HG02642 (cell line): Measurements from ENCODE around the gene C11orf54.

ENCODE experiments used
- ATAC-seq: cut with Tn5 transposase; IDR thresholded peaks from one replicate; pipeline ENCODE4 v1.9.1; 2021; ENCODE audit warnings: mild to moderate bottlenecking; ENCODE audit not compliant: unreplicated experiment, poor library complexity

C11orf54 gene

DNA sequence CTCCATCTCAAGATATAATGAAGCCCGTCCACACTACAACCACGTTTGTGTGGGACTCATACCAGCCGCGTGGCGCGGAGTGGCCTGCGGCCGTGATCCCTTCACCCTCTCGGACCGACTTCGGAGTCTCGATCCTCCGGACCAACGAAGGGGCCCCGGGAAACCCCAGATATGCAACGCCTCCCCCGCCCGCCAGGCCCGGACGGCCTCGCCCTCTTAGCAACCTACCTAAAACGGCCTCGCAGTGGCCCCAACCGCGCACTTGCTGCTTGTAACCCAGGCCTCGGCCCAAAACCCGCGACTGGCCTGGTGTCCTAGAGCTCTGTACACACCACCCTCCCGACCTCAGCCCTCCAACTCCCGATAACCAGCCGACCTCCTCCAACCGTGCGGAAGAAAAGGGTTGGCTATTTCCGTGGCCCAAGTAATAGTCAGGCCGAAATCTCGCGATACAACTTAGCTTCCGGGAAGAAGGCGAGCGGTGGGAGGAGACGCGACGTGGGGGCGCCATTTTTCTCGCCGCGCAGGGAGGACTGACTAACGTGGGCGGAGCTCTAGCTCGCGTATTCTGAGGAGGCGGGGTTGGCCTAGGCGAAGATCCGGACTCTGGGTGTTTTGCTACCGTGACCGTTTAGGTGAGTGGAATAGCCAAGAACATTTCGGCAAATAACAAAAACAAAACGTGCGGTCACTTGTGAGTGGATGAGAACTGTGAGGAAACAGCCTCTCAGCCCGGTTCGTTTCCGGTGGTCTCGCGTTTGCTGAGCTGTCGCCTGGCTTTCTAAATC lies at the start of gene C11orf54, which contains the start of gene TAF1D:
Gene C11orf54, plus strand, starts transcription at position 579 of the 788 bp plus-strand sequence. CDS start 5,722 bp downstream, outside the sequence.
Gene TAF1D, minus strand, starts transcription at position 402 of the 788 bp plus-strand sequence. CDS start 2,191 bp downstream, outside the sequence.
- ATAC-seq, result peak; percentile 89

DNA sequence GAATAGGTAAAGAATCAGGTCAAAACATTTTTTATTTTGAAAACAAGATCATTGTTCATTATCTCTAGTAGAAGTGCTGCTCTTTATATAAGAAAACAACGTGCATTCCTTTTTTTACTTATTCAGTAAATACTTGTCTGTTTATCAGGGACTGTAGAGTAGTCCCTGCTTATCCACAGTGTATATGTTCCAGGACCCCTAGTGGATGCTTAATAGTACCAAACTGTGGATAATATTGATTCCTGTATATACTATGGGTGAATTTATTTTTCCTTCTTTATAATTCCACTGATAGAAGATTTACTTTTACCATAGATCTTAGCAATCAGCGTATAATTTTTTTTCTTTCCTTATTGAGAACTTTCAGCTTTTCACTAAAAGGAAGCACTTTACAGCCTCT lies 47.4 kb upstream of the C11orf54 start:
- ATAC-seq, result no peak

DNA sequence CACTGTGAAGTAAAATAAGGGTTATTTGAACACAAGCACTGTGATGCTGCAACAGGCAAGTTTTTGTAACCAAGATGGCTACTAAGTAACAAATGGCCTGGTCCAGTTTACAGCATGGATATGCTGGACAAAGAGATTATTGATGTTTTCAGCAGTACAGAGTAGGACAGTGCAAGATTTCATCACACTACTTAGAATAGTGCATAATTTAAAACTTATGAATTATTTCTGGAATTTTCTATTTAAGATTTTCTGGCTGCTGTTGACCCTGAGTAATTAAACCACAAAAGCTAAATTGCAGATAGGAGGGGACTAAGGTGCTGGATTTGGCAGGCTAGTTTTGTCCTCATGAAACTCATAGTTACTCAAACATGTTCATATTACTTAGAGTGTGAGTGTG lies 46.9 kb upstream of the C11orf54 start:
- ATAC-seq, result no peak

- no peak for ATAC-seq
Measured at GRCh38 chr11:93697611-93698010, 43.9 kb upstream of the C11orf54 start.

- no peak for ATAC-seq
Measured at GRCh38 chr11:93700830-93701229, 40.6 kb upstream of the C11orf54 start.

GRCh38 chr11:93704237-93704636 lies 37.2 kb upstream of the C11orf54 start:
- no peak for ATAC-seq

DNA sequence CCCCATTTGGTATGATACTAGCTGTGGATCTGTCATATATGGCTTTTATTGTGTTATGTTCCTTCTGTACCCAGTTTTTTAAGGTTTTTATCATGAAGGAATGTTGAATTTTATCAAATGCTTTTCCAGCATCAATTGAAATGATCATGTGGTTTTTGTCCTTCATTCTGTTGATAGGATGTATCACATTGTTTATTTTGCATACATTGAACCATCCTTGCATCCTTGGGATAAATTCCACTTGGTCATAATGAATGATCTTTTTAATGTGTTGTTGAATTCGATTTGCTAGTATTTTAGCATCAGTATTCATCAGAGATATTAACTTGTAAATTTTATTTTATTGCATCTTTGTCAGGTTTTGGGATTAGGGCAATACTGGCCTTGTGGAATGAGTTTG lies 31.2 kb upstream of the C11orf54 start:
- ATAC-seq, result no peak

GRCh38 chr11:93712678-93713077 lies 28.8 kb upstream of the C11orf54 start:
- ATAC-seq, result no peak

- ATAC-seq, result no peak
Measured at GRCh38 chr11:93715797-93716396, 25.6 kb upstream of the C11orf54 start.

DNA sequence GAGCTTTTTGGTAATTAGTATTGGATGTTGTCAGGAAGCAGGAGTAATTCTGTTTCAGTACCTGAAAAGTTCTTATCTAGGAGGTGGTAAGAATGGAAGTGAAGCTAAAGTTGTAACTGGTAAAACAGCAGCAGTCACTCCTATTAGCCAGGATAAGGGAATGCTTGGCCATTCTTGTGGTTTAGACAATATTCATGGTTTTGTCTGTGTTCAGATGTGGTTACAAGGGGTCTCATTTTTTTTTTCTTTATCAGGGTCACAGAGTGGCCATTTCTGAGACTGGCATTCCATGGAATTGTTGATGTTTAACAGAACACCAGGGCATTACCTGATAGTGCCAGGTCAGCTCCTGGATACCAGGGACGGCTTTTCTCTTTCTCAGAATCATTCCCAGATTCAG lies 24.0 kb upstream of the C11orf54 start:
- ATAC-seq, result no peak

DNA sequence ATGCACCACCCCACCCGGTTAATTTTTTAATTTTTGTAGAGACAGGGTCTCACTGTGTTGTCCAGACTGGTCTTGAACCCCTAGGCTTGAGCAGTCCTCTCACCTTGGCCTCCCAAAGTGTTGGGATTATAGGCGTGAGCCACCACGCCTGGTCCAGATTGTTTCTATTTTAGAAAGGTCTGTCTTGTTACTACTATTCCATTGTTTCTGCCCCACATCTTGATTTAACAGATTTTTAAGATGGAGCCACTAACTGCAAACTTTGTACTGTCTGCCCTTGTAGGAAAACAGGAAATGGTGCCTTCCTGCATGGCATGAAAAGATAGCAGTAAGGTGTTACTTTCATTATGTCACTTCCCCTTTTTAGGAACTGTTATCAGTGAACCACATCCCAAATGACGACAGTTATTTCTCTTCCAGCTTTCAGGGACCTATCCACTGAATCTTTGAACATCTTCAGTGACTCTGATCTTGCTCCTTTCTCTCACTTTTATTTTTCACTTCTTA lies 23.4 kb upstream of the C11orf54 start:
- ATAC-seq, result peak; percentile 77

GRCh38 chr11:93719310-93719709 lies 22.2 kb upstream of the C11orf54 start:
- ATAC-seq, result no peak

DNA sequence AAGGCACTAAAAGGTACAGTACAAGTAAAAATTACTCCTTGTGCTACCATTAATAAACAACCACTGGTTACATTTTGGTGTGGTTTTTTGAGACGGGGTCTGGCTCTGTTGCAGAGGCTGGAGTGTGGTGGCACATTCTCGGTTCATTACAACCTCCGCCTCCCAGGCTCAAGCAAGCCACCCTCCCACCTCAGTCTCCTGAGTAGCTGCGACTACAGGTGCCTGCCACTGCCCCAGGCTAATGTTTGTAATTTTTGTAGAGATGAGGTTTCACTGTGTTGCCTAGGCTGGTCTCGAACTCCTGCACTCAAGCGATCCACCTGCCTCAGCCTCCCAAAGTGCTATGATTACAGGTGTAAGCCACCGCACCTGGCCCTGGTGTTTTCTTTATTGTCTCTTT lies 20.9 kb upstream of the C11orf54 start:
- no peak for ATAC-seq

GRCh38 chr11:93724089-93724488 lies 17.4 kb upstream of the C11orf54 start:
- ATAC-seq, result no peak

DNA sequence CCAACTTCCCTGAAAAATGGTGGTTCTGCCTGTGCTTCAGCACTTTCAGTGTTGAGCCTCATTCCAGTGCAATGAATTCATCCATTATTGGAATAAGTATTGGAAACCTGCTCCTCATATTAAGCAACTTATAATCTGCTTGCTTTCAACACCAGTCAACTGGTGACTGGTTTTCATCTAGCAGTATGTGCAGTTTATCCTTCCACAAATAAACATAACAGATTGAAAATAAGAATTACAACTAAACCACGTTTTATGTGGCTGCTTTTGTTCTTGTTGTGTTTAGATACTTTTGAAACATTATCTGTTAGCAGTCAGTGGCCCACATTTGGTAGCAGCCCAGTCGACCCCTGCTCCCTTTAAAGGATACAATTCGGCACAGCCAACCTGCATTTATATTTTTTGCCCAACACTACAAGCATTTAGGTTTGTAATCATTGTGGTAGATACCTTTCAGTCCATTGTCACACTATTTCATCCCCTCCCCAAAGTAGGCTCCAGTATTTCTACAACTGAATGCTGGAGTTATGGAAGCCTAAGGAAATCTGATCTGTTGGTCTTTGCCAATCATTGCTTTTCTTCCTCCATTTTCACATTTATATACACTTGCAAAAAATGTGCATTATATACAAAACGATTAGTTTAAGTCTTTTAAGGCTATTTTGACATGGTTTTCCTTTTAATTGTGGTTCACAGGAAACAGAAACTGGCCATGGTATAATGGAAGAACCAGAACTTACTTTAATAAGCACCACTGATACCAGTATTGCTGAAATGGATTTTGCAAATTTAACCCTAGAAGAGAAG lies 13.3 kb upstream of the C11orf54 start:
- no peak for ATAC-seq

DNA sequence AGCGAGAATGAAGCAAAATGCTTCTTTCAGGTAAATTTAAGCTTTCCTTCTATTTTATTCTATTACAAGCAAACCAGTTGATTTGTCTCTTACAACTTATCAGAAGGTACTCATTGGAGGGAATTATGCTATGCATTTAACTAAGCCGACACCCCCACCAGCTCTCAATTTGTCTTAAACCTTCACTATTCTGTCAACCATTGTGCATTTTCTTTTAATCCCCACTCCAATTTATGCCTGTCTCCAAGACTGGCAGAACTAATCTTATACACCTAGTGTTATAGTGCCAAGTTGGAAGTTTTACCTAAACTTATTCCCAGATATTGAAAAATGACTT lies 12.7 kb upstream of the C11orf54 start:
- ATAC-seq, result no peak

GRCh38 chr11:93729129-93729616 lies 12.3 kb upstream of the C11orf54 start:
- no peak for ATAC-seq

DNA sequence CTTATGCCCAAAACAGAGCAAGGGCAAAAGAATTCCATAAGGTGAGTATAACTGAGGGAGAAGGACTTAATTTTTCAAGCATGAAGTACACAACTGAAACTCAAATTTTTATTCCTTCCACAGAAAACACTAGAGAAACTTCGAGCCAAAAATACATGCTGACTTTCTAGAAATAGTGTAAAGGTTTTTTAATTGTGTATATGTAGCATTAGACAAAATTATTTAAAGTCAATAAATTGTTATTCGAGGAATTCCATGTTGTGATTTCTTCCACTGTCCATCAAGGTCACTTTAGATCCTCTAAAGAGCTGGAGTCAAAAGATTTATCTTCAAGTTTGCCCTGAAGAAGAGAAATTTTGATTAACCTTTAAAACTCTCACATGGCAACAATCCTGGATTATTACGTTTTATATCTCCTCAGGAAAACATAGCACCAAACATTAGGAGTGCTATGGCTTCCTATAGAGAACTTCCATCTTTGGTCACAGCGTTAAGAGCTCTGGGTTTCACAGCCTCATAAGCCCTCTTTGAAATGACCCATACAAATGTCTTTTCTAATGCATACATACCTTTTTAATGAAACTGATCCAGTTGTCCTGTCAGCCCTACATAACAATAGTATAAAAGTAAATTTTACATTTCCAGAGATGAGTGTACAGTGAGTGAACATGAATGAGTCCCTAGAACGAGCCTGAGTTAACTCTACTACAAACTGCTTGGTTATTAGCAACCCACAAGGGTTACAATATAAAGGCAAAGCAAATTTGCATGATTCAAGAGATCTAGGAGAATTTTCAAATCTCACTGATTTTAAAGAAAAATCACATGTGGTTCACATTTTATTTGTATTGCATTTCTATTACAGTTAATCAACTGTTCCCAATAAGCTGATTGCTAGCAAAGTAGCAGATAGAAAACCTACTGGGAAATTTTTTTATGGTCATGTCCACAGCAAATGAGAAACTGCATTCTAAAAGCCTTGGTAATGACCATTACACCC lies 11.1 kb upstream of the C11orf54 start:
- no peak for ATAC-seq

DNA sequence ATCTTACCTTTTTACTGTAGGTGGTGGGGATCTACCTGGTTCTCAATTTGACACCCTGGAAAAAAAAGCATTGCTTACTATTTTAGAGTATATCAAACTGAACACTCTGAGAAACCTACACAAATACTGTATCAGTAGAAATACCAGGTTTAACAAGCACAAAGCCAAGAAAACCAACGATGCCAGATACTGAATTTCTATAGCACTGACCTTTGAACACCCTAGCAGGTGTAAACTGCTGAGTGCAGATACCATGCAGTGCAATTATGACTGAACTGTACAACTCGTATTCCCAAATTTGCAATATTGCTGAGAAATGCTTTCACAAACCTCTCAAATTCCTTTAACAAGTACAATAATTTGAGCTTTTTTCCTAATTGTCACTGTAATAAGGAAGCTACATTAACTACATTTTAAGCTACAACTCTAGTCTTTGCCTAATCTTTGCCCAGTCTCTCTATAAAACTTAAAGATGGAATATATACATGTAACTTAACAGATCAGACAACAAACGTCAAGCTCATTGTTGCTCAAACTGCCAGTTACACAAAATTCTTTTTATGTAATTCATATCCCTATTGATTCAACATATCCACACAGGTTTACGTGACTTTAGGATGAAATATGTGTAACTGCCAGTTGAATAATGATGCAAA lies 9.1 kb upstream of the C11orf54 start:
- no peak for ATAC-seq
